GM18499 (cell line): ENCODE measurements around the gene COL19A1.
"Not testable (repeated sequence)": the region's sequence is repeated elsewhere in the genome, so short reads cannot be mapped to it uniquely, and the experiment has no call there.

Experiments
- ATAC-seq: cut with Tn5 transposase; IDR thresholded peaks from one replicate; pipeline ENCODE4 v1.9.1; 2021; ENCODE audit warnings: moderate number of reproducible peaks; ENCODE audit not compliant: insufficient read depth, unreplicated experiment

The COL19A1 gene

DNA sequence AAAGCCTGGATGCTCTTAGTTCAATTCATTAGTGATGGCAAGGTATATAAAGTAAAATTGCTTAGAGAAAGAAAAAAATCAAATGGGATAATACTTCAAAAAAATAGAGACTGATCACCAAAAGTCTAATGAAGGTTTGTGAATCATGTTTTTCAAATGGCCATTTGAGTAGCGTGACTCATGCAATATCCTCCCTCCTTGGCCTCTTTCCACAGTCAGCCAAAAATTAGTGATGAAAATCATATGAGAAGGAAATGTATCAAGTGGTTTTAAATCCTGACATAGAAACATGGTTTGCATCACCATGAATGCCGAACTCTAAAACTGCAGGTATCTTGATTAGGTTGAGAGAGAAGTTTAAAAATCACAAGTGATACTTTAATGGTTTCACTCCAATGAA, 1.2 kb upstream of the COL19A1 start:
- ATAC-seq: no peak

DNA sequence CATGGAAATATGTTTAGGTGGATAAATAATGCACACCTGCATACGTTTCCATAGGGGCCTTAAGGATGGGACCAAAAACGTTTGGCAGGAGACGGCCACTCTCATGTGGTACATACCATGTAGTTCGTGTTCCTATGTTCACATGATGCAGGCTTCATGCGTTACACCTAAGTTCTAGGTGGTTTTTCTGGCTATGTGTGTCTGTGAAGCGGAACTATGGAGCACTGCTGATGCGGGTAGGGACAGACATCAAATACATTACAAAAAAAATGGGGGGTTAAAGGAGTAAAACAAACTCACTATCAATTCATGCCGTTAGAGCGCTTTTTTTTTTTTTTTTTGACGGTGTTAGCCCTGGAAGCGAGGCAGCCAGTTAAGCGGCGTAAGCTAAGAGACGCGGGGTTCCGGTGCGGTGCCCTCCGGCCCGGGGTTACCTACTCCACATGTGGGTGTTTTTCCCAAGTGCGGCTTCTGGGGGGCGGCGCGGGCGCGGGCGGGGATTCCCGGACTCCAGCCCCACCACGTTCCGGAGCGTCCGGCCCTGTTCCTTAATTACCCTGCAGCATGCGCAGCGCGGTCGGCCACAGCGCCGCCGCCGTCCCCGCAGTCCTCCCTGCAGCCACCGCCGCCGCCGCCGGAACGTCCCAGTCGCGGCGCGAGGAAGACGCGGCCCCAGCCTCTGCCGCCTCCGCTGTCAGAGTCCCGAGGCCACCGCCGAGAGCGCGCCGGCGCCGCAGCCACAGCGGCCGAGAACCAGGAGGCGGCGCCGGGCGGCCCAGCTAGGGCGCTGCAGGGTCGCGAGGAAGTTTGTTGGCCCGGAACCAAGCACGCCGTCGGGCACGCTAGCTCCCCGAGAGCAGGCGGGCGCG, 648 bp downstream of the COL19A1 start:
- peak; percentile 32 for ATAC-seq

DNA sequence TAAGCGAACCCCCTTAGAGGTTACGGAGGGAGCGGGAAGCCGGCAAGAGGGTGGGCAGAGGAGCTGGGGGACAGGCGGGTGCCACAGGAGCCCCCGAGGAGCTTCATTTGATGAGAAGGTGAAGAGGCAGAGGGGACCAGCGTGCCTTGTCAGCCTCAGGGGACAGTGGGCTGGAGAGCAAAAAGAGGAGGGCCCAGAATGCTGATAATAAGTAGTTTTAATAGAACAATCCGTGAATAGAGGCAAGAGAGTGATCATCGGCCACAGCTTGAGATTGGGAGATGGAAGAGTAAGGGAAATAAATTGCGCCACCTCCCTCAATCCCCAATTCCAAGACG, 1.3 kb downstream of the COL19A1 start:
- no peak for ATAC-seq

DNA sequence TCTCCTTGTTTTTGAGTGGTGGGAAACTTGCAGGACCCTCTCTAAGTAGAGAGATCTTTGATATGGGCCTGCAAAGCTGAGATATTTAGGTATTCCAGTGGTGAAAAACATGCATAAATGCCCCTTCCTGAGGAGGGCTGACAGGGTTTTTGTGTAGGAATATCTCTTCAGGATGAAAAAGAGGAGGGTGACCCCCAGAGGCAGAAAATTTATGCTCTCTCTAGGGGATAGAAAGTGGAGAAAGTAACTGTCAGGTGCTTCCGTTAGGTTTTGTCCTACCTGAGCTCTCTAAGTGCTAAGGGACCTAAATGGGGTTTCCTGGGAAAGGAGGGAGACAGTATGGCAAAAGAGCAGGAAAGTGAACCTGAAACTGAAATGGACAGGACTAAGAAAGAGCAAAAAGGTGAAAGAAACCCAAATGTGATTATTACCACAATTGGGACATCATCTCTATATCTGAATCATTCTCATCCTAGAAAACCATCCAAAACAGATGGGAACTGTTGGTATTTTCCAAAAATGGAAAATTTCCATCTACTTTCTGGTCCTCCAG, 2.0 kb downstream of the COL19A1 start:
- ATAC-seq: no peak

DNA sequence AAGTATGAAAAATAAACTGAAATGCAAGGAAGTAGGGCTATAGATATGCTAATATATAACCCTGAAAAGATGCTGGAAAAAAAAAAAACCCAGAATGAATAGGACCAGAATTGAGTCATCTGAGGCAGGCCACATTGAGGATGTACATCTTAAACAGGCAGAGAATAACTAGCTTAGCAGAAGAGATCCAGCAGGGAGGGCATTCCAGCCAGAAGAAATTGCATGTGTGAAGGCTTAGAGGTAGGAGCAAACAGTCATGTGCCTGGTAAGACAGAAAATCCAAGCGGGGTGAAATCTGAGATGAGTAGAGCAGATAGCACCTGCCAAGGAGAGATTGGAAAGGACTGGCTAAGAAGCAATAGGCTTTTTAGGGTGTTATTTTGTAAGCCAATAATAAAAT, 2.6 kb downstream of the COL19A1 start:
- no peak for ATAC-seq

DNA sequence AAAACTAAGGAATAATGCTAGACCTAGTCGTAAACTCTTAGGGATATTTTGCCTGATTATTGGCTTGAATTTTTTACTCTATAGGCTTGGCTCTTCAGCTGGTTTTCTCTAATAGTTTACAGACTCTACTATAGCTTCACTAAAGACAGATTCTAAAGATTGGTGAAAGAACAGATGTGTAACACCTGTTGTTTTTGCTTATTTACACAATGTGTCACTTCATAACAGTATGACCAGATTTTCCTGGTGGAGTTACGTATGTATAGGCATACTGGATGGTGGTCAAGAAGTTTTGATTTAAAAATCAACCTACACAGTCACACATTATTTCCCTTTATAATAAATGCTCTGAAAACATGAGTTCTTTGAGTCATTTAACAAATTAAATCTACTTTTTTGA, 4.8 kb downstream of the COL19A1 start:
- ATAC-seq: no peak

DNA sequence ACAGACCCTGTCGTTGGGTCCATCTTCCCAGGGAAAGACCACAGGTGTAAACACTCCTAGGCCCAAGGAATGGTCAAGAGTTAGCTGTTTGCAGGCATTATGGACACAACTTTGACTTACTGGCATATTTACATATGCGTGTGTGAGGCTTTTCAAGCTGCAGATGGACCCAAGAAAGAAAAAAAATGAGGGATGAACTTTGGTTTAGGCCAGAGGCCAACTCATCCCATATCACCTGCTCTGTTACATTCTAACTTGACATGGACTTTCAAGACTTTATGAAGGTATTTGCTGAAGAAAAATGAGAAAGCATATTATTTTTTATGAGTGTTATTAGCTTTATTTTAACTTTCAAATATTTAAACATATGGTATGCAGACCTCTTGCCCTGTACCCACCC, 6.9 kb downstream of the COL19A1 start:
- no peak for ATAC-seq

DNA sequence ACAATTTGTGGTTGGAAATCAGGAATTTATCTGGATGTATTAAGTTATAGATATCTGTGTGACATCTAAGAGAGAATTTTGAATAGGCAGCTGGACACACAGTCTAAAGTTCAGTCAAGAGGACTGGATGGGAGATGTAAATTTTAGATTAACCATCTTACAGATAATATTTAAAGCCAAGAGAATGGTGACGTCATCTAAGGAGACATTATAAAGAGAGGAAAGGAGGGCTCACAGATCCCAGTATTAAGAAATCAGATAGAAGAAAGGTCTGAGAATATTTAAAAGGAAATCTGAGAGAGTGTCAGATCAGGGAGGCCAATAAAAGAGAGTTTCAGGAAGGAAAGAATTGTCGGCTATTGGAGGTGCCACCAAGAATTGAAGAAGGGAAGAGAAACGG, 9.4 kb downstream of the COL19A1 start:
- no peak for ATAC-seq

DNA sequence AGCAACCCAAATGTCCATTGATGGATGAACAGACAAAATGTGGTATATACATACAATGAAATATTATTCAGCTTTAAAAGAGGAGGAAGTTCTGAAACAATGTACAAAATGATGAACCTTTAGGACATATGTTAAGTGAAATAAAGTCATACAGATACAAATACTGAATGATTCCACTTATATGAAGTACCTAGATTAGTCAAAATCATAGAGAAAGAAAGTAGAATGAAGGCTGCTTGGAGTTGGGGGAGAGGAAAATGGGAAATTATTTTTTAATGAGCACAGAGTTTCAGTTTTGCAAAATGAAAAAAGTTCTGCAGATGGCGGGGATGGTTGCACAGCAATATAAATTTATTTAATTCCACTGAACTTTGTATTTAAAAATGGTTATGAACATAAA, 12.4 kb downstream of the COL19A1 start:
- ATAC-seq: no peak

DNA sequence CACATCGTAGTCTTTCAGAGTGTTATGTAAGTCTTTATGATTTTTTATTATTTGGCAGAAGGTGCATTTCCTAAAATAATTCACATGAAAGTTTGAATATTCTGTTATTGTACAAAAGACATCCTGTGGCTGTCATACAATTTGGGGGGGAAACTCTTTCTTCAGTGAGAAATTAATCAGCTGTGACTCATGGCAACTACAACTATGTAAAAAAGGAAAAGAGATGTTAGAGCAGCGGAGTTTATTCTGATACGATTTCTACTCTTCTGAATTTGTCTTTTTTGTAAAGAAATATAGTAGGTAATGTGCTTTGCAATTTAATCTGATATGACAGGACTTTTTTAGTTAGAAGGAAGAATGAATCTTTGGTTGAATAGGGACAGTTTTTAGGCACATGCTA, 14.2 kb downstream of the COL19A1 start:
- ATAC-seq: no peak

DNA sequence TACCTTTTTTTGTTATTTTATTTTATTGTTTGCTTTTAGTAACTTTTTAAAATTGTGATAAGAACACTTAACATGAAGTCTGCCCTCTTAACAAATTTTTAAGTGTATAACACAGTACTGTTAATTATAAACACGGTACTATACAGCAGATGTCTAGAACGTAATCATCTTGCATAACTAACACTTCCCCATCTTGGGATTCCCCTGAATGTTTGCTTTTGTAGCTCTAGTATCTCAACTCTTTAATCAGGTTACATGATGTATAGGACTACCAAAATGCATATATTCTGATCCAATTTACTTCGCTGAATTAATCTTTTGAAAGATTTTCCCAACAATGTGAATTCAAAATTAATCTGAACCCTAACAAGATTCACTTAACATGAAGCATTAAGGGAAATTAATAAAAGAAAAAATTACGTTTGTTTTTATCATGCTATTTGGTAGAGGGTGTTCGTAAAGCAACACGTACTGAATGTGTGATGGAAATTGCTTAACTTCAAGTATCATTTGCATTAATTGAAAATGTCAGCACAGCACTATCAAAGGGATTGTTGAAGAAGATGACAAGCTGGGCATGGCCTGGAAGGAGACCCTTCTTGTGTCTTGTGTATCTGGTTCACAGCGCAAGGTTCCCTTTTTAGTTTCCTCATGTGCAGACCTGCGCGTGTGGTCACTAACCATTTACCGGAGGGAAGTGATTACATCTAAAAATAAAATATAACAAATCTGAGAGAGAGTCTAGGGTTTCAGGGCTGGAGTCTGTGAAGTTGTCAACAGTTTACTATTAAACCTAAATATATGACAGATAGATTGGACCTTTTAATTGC, 15.2 kb downstream of the COL19A1 start:
- peak; percentile 80 for ATAC-seq

DNA sequence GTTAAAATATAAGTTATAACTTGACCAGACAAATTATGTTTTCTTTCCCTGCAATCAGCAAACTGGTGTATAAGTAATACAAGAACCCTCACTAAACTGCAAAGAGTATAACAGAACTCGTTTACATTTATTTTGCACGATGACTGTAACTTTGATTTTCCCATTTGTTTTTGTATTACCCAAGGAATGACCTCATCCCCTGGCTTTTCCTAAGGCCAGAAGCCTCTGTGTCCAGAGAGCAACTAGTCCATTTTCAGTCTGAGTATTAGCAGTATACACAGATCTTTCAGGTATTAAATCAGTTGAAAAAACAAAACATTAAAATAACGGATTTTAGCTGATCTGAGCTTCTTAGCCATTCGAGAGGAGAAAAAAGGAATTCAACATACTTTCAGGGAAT, 17.2 kb downstream of the COL19A1 start:
- no peak for ATAC-seq

DNA sequence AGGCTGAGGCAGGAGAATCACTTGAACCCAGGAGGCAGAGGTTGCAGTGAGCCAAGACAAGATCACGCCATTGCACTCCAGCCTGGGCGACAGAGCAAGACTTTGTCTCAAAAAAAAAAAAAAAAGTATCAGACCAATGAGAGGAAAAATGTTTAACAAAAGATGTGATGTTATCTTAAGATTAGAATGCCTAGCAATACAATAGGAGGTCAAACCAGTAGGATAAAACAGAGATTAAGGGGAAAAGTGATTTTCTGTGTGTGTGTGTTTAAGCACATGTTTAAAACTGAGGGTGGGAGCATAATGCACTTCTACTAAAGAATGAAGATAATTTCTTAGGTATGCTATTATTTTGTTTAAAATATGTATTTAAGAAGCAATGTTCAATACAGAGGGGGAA, 17.9 kb downstream of the COL19A1 start:
- no peak for ATAC-seq

DNA sequence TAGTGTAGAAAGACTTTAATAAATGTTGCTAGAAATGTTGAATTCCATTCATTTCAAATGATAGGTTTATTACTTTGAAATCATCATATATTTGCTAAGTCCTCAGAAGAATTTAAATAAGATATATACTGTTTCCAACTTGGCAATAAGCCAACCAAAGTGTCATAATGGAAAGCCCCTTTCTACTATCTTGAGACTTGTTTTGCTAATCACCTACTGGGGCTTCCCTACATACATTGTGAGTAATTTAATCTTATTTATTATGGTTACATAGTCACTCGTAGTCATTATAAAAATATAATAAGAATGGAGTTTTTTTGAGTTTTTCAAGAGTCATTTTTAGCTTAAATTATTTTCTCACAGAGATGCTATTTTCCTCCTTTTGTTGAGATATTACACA, 20.7 kb downstream of the COL19A1 start:
- ATAC-seq: no peak

DNA sequence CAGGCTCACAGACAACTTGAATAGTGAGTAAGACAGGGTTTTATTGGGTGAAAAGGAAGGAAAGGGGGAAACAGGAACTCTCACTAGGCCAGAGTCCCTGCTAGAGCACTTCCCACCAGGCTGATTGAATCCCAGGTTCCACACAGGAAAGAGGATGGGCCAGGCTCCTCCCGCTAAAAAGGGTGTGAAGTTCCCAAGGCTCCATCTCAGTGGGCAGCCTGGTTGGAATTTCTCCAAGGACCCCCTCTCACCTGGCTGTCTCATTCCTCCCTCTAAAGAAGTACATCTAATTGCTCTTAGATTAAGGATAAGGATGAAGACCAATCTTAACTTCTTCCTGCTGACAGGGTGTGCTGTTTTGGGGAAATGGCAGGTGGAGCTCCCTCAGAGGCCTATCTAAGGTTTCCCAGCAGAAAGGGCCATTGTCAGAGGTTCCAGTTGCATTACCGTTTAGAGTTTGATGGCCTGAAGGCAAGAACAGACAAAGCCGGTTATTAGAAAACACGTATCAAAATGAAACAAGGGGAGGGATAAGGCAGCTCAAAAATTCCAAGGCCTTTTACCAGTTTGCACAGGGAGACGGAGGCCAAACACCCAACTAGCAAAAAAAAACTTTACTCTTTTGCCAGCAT, 21.5 kb downstream of the COL19A1 start:
- ATAC-seq: no peak

DNA sequence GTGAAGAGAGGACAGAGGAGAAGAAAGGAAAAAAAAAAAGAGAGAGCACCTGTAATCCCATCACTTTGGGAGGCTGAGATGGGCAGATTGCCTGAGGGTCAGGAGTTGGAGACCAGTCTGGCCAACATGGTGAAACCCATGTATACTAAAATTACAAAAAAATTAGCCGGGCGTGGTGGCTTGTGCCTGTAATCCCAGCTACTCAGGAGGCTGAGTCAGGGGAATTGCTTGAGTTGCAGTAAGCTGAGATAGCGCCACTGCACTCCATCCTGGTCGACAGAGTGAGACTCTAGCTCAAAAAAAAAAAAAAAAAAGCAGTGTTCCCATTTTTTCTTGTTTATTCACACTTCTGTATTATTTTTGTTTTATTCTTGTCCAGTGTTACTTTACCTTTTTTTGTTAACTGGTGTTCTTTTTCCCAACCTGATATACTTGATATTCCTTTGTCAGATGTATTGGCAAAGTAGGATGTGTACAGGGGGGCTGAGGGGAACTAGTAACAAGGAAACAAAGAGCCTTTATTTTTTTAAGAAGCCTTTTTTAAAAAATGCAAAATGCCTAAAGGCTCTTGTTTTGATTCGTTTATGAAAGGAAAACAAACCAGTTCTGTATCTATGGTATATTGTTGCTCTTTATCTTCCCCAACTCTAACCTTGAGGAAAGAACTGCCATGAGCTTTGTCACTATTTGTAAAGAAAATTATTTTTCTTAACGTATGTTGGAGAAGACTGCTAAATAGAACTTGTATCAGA, 22.3 kb downstream of the COL19A1 start:
- no peak for ATAC-seq

DNA sequence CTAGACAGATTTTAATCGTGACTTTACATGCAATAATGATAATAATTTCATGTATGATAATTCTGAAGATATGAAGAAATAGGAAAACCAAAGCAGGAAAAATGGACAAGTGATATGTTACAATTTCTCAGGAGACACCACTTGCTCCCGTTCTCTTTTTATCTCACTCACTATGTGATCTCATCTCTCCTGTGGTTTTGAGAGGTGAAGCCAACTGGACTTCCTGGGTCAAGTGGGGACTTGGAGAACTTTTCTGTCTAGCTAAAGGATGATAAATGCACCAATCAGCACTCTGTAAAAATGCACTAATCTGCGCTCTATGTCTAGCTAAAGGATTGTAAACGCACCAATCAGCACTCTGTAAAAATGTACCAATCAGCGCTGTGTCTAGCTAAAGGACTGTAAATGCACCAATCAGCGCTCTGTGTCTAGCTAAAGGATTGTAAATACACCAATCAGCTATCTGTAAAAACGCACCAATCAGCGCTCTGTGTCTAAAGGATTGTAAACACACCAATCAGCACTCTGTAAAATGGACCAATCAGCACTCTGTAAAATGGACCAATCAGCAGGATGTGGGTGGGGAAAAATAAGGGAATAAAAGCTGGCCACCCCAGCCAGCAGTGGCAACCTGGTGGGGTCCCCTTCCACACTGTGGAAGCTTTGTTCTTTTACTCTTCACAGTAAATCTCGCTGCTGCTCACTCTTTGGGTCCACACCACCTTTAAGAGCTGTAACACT, 23.0 kb downstream of the COL19A1 start:
- not testable (repeated sequence) for ATAC-seq

DNA sequence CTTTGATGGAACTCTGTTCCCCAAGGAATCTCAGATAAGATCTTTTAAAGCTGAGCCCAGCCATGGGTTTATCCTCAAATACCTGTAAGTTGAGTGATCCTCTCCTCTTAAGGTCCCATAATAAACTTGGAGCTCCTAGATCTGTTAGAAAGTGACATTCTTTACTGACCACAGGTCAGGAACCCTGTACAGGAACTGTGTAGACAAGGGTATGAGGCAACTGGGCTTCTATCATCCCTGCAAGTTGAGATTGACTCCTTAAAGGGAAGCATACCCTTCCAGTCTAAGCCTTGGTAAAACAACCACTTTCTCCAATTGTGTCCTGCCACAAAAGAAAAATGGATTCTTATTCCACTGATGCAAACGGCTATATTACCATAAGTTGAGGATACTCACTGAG, 26.2 kb downstream of the COL19A1 start:
- ATAC-seq: not testable (repeated sequence)

DNA sequence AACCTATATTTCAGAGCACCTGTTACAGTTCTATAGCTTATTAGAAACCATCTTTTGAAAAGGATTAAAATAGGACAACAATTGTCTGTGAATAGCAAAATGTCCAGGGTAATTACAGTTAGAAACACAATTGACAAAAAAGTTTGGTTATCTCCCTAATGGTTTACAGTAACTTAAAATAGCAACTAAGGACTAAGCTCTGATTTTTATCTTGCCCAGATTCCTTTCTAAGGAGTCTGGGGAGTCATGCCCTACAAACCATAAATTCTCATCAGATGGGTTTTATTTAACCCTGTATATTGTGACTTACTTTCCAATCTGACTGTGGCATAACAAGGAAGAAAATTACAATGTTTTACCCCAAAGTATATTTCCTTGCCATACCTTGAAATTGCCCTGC, 26.9 kb downstream of the COL19A1 start:
- not testable (repeated sequence) for ATAC-seq
